ENCODE results near the gene PTPN14.

Gene PTPN14

DNA sequence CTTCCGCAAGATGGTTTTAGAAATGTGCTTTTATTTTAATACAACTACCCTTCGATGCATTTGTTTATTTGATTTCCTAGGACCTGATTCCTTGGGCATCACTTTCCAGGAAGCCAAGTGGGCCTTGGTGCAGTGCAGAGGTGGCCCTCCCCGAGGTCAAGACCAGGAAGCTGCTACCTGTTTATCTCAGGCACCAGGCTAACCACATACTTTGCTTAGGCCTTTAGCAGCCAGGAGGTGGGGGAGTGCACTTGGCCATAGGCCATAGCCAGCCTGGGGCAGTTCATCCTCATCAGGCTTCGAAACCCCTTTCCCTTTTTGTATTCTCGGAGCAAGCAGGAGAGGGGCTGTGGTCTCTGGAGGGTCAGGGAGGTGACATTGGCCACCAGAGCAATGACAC, 225.0 kb downstream of the PTPN14 start:
- DNase-seq = no peak

DNA sequence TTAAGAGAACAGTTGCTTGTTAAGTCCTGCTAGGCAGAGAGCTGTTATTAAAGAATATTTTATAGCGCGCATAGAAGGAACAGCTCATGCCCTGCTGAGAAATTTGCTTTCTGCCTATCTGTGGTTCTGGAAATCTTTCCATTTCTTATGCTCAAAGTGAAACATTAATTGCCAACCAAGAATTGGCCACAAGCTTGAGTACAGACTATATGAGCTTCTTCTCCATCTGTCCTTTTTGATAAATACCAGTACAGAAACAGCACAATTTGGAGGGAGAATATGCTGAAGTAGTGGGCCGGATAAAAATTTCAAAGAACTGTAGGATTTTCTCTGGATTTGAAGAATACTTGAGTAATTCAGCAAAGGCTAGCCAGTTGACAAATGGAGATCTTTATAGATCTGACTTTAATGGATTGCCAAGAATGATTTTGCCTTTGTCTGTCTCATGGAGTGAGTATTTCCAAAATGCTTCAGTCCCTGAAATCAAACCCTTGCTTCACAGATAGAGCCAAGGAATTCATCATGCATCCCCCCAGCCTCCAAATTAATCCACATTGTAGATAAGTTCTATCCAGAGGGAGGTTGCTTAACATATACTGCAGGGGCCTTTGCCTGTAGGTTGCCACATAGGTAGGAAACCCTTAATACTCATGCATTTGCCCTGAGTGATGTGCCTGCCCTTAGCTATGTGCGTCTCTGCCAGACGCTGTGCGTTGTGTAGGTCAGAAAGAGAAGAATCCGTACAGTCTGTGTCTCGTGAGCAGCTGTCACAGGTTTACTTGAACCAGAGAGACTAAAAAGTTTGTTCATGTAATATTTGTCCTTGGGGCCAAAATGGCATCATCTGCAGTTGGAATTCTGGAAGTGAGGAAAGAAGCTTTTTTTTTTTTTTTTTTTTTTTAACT, 226.3 kb downstream of the PTPN14 start:
- no peak for DNase-seq

GRCh38 chr1:214321705-214322453, 229.5 kb downstream of the PTPN14 start:
- no peak for DNase-seq

DNA sequence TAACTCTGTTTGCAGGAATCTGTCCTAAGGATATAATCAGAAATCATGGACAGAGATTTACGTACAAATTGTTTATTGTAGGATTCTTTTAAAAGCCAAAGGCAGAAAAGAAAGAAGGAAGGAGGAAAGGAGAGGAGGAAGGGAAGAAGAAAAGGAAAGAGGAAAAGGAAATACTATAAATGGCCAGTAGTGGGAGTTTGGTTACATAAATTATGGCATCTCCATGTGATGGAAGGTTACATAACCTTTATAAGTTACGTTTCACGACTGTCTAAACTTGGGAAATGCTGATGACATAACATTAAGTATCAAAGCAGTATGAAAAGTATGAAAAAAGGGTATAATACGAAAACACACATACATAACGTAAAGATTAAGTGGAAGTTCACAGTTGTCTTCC, 231.5 kb downstream of the PTPN14 start:
- DNase-seq = no peak

DNA sequence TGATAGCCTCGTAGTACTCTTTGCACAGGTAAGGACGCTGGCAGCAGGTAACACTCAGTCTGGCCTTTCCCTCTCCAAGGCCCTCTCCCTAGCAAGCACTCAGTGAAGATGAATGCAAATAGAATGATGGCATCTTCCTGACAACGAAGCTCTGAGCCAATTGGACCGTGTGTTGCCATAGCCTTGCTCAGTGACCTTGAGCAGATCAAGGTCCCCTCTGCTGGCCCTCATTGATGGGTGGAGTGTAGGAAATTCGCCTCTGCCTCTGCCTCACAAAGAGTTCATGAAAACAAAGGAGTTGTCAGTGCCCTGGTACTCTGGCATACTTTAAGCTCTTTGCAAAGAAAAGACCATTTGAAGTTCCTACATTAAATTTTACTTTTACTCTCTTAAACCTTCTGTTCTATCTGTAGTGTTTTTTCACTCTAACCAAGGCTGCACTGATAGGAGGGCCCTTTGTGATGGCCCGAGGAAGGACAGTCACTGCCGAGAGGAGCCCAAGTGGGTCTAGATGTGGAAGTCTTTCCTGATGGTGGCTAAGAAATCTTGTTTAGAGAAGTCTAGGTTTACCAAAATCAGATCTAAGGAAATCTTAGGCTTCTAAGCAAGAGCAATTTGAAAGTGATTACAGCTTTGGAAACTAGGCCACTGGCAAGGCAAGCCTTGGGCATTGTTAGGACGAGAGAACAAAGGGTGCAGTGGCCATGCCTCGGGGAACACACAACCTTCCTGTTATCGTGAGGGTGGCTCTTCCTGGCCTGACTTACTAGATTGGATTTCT, 232.3 kb downstream of the PTPN14 start:
- no peak for DNase-seq

GRCh38 chr1:214318356-214318755, 233.0 kb downstream of the PTPN14 start:
- DNase-seq = no peak

GRCh38 chr1:214317734-214318133, 233.7 kb downstream of the PTPN14 start:
- no peak for DNase-seq

DNA sequence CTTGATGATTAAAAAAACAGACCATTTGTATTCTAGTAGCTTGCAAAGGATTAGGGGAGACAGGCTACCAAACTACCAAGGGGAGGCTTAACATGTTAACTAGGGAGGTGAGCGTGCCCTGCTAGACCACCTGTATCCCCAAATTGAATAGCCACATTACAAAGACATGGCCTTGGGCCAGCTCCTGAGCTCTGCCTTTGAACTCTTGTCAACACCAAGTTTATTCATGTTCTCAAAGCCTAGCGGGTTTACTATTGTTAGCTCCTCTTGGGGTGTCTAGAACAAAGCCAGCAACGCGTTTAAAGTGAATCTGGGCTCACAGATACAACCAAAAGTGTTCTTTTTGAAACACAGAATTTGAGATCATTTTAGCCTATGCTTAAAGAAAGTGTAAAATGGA, 234.1 kb downstream of the PTPN14 start:
- no peak for DNase-seq

GRCh38 chr1:214316593-214316992, 234.8 kb downstream of the PTPN14 start:
- DNase-seq = no peak

DNA sequence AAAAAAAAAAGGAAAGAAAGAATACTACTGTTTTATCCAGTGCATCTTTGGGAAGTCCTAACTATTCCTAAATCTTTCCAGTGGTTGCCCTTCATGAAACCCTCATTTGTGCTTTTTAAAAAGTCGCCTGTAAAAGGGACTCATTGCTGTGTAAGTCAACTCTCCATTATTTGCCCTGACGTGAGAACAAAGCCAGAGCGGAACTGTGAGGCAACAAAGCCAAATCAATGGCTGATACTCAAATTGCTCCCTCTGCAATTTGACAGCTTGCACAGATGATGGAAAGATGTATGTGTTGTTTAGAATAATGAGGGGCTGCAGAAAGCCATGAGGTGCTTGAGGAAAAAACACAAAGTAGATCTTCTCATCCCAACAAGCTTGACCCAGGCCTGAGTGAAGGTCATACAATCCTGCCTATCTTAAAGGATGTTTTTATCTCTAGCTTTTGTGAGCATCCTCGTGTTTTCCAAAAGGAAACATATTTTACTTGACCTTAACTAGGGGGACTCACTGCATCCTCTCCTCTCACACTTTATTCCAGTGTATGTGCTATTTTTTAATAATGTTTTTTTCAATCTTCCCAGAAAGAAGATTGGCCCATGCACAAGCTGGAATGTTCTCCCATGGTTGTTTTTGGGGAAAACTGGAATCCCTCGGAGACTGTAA, 237.1 kb downstream of the PTPN14 start:
- no peak for DNase-seq

GRCh38 chr1:214312530-214313051, 238.8 kb downstream of the PTPN14 start:
- DNase-seq = no peak

DNA sequence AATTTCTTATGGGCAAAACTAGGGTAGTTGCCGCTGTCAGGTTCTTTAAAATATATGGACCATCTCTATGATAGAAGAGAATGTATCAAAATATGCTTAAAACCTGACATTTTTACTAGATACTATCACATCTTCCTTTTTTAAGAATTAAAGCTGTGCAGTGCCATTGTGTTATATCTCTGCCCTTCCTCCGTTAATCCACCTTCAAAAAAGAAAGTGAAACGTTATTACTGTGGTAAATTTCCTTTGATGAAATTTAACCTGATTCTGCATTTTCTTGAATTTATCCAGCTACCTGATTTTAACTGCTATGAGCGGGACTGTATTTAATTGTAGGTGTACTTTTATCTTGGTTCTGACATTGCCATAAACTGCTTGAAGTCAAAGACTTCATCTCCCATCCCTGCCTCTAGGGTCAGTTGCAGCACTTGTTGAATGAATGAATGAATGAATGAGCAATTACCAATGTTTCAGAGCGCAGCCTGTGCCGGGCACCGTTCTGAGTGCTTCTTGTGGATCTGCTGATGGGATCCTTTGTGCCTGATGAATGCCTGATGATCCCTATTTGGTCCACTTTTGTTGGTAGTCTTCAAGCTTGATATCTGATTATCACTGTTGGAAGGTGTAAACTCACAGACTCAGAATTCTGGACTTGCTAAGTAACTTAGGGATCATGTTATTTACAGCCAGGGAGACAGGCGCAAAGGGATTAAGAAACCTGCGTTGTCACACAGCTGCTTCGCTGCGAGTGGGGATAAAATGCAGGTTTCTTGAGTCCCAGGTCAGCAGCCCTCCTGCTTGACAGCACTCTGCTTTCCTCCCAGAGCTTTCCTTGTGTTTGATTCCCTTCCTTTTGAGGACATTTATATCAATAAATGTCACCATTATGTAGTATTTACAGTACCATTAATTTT, 240.4 kb downstream of the PTPN14 start:
- DNase-seq = no peak

DNA sequence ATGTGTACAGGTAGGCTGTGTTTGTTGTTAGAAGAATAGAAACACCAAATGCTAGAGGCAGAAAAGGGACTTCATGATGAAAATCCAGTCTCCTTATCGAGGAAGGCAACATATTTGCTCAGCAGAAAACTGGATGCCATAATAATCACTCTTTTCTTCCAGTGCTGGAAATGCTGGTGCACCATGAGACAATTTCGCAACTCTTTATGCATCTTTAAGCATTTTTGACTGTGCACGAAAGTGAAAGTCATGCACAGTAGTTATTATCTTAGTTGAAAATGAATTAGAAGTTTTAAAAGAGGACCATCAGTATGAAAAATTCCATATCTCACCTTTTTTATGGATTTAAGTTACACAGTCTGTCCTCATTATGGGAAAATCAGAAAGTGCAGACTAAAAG, 241.4 kb downstream of the PTPN14 start:
- DNase-seq = no peak

DNA sequence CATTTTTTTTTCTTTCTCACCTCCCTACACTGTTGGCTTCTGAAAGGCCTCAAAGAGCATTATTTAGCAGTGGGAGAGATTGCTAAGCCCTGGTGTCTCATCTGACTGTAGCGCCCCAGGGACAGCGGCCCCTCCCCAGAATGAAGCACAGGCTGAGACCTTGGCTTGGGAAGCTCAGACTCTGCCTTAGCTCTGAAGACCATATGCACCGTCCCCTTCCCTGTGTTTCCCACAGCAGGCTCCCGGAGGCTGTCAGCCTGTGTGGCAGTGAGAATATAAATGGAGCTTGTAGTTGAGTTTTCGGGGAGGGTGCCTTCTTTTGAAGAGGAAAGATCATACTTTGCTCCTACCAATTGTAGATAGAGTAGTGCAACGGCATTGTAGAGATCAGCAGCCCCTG, 245.1 kb downstream of the PTPN14 start:
- no peak for DNase-seq

GRCh38 chr1:214305164-214305751, 246.1 kb downstream of the PTPN14 start:
- DNase-seq = no peak

GRCh38 chr1:214303141-214303930, 248.1 kb downstream of the PTPN14 start:
- no peak for DNase-seq

DNA sequence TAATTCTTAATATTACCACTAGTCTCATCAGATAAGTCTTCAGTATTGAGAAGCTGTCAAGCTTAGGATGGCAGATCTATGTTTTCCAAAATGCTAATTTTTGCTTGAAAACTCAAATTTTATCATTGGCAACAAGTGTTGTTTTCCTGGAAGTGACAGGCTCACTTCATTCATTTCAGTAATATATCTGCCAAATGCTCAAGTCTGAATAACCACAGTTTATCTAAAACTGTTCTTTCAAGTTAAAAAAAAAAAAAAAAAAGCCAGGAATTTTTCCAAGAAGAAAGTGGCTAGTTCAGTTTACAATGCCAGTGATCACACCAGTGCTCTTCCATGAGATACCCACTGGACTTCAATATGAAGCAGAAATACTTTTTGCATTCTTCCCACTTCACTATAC, 249.9 kb downstream of the PTPN14 start:
- no peak for DNase-seq

- DNase-seq = no peak
Measured at GRCh38 chr1:214300149-214300780, 251.1 kb downstream of the PTPN14 start.
